GM12865 (cell line): Measurements from ENCODE around the gene TRAPPC10.

Experiments used
- DNase-seq: peaks from one replicate; pipeline ENCODE4 v3.0.0; 2010; ENCODE audit warnings: low read depth
- H3K4me3 ChIP-seq: 2 replicates; pipeline ENCODE4 v1.5.1; 2011; ENCODE audit warnings: mild to moderate bottlenecking, low read depth, low read length, control low read depth
- CTCF ChIP-seq: IDR thresholded peaks from 2 replicates; pipeline ENCODE4 v1.5.1; 2011; ENCODE audit warnings: low read length, control low read depth, low read depth, inconsistent platforms; ENCODE audit not compliant: insufficient read depth; ENCODE audit errors: missing control alignments

Gene TRAPPC10

GRCh38 chr21:44071359-44072104 is 59.4 kb downstream of the TRAPPC10 start:
- TF ChIP-seq CTCF, result no peak
- no peak for DNase-seq
- H3K4me3 ChIP-seq, result no peak overlapping the region

- no peak overlapping the region for H3K4me3 ChIP-seq
- TF ChIP-seq CTCF, result no peak
- DNase-seq, result no peak
Observed at GRCh38 chr21:44072111-44072510, 60.0 kb downstream of the TRAPPC10 start.

GRCh38 chr21:44074315-44074958 is 62.3 kb downstream of the TRAPPC10 start:
- TF ChIP-seq CTCF, result no peak
- no peak overlapping the region for H3K4me3 ChIP-seq
- no peak for DNase-seq

- DNase-seq, result no peak
- no peak overlapping the region for H3K4me3 ChIP-seq
- no peak for TF ChIP-seq CTCF
Observed at GRCh38 chr21:44076316-44076715, 64.2 kb downstream of the TRAPPC10 start.

- no peak for DNase-seq
- no peak for TF ChIP-seq CTCF
- no peak overlapping the region for H3K4me3 ChIP-seq
Observed at GRCh38 chr21:44078411-44078981, 66.4 kb downstream of the TRAPPC10 start.

GRCh38 chr21:44079446-44079845 is 67.3 kb downstream of the TRAPPC10 start:
- TF ChIP-seq CTCF, result no peak
- no peak overlapping the region for H3K4me3 ChIP-seq
- DNase-seq, result no peak
